ENCODE results near the gene BHLHA9. TPM values are rescaled to one million over a fixed set of nuclear protein-coding genes. Genes with fewer than 3 reads are reported as not detected.

Gene BHLHA9
- polyA plus RNA-seq, 2 of the 4 experiments (the other 2 are of a cell fraction) = not detected

- TF ChIP-seq SMC3 (IDR thresholded peaks at IDR 0.05) (no peak), ZC3H11A (IDR thresholded peaks at IDR 0.05) (no peak), RAD21 (conservative IDR thresholded peaks at IDR 0.05 in 1 of 2, IDR thresholded peaks at IDR 0.05 in 1 of 2) (no peak), EHF (CRISPR knock-in tag; IDR thresholded peaks at IDR 0.05) (no peak), HOXB5 (CRISPR knock-in tag; IDR thresholded peaks at IDR 0.05) (no peak), REST (IDR thresholded peaks at IDR 0.05) (no peak), HMGXB4 (CRISPR knock-in tag; IDR thresholded peaks at IDR 0.05; ENCODE audit: borderline replicate concordance) (no peak), USF2 (IDR thresholded peaks at IDR 0.05) (no peak), MAX (IDR thresholded peaks at IDR 0.05) (no peak)
- POLR2A ChIA-PET = no interaction called here
- FAIRE-seq (no peak), DNase-seq (ENCODE audit: low read depth in 1 of 2, low spot score in 1 of 2) (no peak), ATAC-seq (peak; percentile 23 to 49; a peak in 3 of 6 replicates)
- Histone ChIP-seq H3K4me1 (peaks cover 22% of the 10 kb centered on the region), H3K9me3 (0 out of 3 replicates have a peak, but pooled peaks cover 6% of the 10 kb centered on the region), H3K27ac (peak overlapping the region; percentile 5 to 65; a peak in 2 of 6 replicates), H3K4me3 (no peak overlapping the region), H3K4me2 (peak overlapping the region; percentile 43)
- CTCF ChIA-PET = interaction anchor here (1.0 kb wide), 2 partner anchors 19 to 22 kb away, joined by 3 read pairs; no protein-coding TSS in a partner anchor
- 68% methylated on average over 8 of the region's 8 CpGs for WGBS (ENCODE audit: missing lambda C conversion rate)
These were observed 37.9 kb upstream of the BHLHA9 start for GRCh38 chr17:1232331-1232730.

- DNase-seq (ENCODE audit: low read depth in 1 of 2, low spot score in 1 of 2) = peak in 1 of 2 experiments; percentile 75
- POLR2A ChIA-PET = no interaction called here
- FAIRE-seq = no peak
These were observed 37.5 kb upstream of the BHLHA9 start for GRCh38 chr17:1232786-1233185.

GRCh38 chr17:1234455-1234854 lies 35.8 kb upstream of the BHLHA9 start:
- Histone ChIP-seq H3K4me2 (no peak overlapping the region), H3K9me3 (0 out of 3 replicates have a peak, but pooled peaks cover 8% of the 10 kb centered on the region), H3K27ac (no peak overlapping the region), H3K4me1 (peaks cover 14% of the 10 kb centered on the region), H3K4me3 (no peak overlapping the region)
- FAIRE-seq (no peak), ATAC-seq (no peak), DNase-seq (ENCODE audit: low read depth in 1 of 2, low spot score in 1 of 2) (no peak)
- CTCF ChIA-PET = interaction anchor here (0.8 to 1.0 kb wide), 2 partner anchors 25 to 112 kb away, joined by 3 to 4 read pairs; no protein-coding TSS in a partner anchor
- POLR2A ChIA-PET = no interaction called here
- 82% methylated on average over 4 of the region's 4 CpGs for WGBS (ENCODE audit: missing lambda C conversion rate)
- no peak for TF ChIP-seq NR3C1 (IDR thresholded peaks at IDR 0.05)
- no peak for TF ChIP-seq MYC (IDR thresholded peaks at IDR 0.05; ENCODE audit: borderline replicate concordance, low read length)
- no peak for TF ChIP-seq RARB (CRISPR knock-in tag; IDR thresholded peaks at IDR 0.05)
- no peak for TF ChIP-seq SREBF2 (IDR thresholded peaks at IDR 0.05)
- no peak for TF ChIP-seq JUN (IDR thresholded peaks at IDR 0.05)
- no peak for TF ChIP-seq SMC3 (IDR thresholded peaks at IDR 0.05)
- no peak for TF ChIP-seq CHD2 (IDR thresholded peaks at IDR 0.05; ENCODE audit: low read length, partially characterized antibody)
- TF ChIP-seq TP53 (CRISPR knock-in tag; IDR thresholded peaks at IDR 0.05) = no peak
- TF ChIP-seq GATA3 (IDR thresholded peaks at IDR 0.05; ENCODE audit: borderline replicate concordance) = no peak
- TF ChIP-seq USF2 (IDR thresholded peaks at IDR 0.05) = no peak
- TF ChIP-seq FOSB (CRISPR knock-in tag; IDR thresholded peaks at IDR 0.05) = no peak
- no peak for TF ChIP-seq CBX8 (IDR thresholded peaks at IDR 0.05)
- TF ChIP-seq HOXB13 (CRISPR knock-in tag; IDR thresholded peaks at IDR 0.05; ENCODE audit: low read depth) = no peak
- no peak for TF ChIP-seq KDM1A (IDR thresholded peaks at IDR 0.05; ENCODE audit: low read depth)
- TF ChIP-seq RCOR1 (IDR thresholded peaks at IDR 0.05; ENCODE audit: low read depth, low read length) = no peak
- TF ChIP-seq BCL3 (IDR thresholded peaks at IDR 0.05) = no peak

More at GRCh38 chr17:1232786-1233185, 37.5 kb upstream of the BHLHA9 start:
- CTCF ChIA-PET = interaction anchor here (1.0 kb wide), 1 partner anchor 23 kb away, joined by 3 read pairs; no protein-coding TSS in a partner anchor
- no peak for TF ChIP-seq NFE2L2 (conservative IDR thresholded peaks at IDR 0.05; ENCODE audit: low read length)
- H3K4me2 ChIP-seq = peak overlapping the region; percentile 43
- peaks cover 22% of the 10 kb centered on the region for H3K4me1 ChIP-seq
- peak overlapping the region; percentile 5 to 65; a peak in 2 of 6 replicates for H3K27ac ChIP-seq
- H3K4me3 ChIP-seq = no peak overlapping the region
- H3K9me3 ChIP-seq = 0 out of 3 replicates have a peak, but pooled peaks cover 8% of the 10 kb centered on the region
- peak; percentile 40 to 65; a peak in 3 of 6 replicates for ATAC-seq
- WGBS (ENCODE audit: missing lambda C conversion rate) = 32% methylated on average over 11 of the region's 11 CpGs
